Middle frontal gyrus (tissue), 1 donor: Measurements from ENCODE around the gene NFE2L2.
"Not testable (repeated sequence)": the region's sequence is repeated elsewhere in the genome, so short reads cannot be mapped to it uniquely, and the experiment has no call there.

ENCODE experiments used
- DNase-seq: peaks from one replicate; pipeline ENCODE4 v3.0.0-alpha.2; 2015; ENCODE audit warnings: low spot score; ENCODE audit errors: extremely low spot score

The NFE2L2 gene

DNA sequence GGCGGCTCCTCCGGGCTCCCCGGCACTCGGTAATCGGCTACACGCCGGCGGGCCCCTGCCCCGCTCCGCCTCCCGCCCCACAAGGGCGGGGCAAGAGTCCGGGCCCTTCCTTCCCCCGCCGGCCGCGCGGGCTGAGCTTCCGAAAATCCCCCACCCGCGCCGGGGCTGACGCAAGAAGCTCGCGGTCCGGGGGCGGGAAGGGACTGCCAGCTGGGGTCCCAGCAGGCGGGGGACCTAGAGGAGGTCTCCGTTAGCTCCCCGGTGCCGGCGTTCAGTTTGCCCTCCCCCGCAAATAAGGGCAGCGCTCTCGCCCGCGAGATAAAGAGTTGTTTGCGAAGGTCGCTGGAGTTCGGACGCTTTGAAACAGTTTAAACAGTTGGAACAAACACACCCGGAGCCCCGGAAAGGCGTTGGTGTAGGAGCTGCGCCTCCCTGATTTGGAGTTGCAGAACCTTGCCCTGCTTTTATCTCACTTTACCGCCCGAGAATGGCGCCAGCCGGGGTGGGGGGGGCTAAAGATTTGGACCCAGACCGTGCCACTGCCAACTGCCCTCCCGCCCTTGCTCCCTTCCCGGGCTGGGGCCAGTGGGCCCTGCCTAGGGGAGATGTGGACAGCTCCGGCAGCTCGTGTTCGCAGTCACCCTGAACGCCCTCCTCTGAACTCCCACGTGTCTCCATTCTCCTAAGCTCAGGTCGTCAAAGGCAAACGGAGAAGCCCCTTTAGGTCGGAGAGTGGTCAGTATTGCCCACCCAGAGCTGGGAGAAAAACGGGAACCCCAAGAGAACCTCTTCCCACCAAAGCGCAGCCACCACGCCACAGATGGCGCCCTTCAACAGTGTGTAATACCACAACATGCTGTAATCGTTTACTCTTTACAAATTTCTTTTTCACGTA lies at the start of gene NFE2L2:
NFE2L2 (minus strand) TSS at position 35 of the 895 bp plus-strand sequence. CDS start 151 bp downstream, outside the sequence.
- peak; percentile 72 for DNase-seq

DNA sequence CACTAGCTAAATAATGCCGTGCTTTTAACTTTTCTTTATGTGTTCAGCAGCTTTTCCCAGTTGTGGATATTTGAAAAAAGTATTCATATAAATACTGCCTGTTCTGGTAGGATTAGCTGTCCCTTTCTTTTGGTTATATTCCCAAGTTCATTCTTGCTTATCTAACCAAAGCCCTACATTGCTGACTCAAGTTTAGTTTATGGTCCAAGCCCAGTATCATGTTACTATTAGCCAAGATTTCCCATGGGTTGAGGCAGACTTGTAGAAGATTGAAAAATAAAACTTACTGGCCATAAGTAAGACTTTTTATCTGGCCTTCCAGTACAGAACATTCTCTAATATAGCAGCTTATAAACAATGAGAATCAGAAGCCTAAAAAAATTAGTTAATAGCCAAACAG lies 49.7 kb upstream of the NFE2L2 start:
- no peak for DNase-seq

DNA sequence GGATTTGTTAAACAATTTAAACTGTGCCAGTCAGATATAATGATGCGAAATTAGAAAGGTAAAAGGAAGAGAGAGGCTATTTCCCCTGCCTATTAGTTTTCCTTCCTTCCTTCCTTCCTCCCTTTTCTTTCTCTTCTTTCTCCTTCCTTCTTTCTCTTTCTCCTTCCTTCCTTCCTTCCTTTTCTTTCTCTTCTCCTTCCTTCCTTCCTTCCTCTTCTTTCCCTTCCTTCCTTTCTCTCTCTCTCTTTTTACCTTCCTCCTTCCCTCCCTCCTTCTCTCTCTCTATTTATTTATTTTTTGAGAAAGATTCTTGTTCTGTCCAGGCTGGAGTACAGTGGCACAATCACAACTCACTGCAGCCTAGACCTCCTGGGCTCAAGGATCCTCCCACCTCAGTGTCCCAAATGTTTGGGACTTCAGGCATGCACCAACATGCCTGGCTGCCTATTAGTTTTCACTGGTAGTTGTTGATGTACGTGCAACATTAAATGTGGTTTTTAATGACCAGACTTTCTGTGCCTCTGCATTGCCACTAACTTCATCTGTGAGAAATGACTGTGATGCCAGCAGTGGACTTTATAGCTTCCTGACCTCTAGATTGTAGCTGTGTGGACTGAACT lies 48.7 kb upstream of the NFE2L2 start:
- no peak for DNase-seq

DNA sequence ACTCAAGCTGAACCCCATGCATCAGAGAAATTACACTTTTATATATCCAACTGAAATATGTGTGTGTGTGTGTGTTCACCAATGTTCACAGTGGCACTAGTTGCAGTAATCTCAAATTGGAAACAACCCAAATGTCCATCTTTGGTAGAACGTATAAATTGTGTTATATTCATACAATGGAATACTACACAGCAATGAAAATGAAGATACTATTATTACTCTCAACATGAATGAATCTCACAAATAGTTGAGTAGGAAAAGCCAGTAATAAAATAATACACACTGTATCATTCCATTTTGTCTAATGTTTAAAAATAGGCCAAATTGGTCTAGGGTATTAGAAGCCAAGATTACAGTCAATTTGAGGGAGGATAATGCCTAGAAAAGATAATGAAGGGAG lies 48.0 kb upstream of the NFE2L2 start:
- no peak for DNase-seq

DNA sequence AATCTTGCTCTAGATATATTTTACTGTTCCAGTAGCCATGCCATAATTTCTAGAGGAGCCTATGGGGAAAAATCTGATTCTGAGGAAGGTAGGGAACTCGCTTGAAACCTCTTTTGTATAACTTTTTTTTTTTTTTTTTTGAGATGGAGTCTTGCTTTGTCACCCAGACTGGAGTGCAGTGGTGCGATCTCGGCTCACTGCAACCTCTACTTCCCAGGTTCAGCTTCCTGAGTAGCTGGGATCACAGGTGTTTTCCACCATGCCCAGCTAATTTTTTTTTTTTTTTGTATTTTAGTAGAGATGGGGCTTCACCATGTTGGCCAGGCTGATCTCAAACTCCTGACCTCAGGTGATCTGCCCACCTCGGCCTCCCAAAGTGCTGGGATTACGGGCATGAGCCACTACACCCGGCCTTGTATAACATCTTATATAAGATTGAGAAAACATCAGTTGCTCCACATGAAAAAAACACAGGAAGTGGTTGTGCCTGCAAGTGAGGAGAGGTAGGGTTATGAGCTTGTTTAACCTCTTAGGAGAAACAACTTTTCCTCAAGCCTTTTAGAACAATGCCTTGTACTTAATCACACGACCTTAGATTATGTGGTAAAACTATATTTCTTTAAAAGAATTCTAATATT lies 45.3 kb upstream of the NFE2L2 start:
- not testable (repeated sequence) for DNase-seq

DNA sequence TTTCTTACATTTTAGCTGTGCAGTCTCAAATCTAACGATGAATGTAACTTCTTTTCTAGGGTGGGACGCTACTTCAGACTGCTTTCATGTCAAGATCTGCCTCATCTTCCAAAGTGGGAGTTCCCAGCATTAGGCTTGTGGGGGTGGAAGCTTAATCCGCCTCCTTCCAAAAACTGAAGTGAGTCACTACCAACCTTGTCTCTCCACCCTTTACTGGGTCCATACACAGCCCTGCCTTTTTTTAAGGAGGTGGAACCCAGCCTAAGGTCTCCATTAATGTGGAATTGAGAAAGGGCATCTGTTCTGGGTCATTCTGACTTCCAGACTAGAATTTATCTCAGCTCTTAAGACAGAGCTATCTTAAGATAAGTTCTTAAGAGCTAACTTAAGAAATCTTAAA lies 42.0 kb upstream of the NFE2L2 start:
- no peak for DNase-seq

DNA sequence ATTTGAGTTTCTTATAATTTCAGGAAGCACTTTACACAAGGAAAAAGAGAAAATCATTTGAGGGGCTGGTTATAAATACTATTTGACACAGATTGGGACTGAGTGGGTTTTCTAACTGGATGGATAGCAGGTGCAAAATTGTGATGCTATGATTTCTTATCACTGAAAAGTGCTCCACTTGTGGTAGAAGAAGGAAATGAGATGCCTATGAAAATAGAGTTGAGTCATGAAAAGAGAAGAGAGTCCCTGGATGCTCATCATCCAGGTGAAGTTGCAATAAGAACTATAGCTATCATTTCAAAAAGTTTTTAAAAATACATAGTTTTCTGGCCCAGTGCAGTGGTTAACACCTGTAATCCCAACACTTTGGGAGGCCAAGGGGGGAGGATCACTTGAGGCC lies 39.4 kb upstream of the NFE2L2 start:
- DNase-seq = no peak

DNA sequence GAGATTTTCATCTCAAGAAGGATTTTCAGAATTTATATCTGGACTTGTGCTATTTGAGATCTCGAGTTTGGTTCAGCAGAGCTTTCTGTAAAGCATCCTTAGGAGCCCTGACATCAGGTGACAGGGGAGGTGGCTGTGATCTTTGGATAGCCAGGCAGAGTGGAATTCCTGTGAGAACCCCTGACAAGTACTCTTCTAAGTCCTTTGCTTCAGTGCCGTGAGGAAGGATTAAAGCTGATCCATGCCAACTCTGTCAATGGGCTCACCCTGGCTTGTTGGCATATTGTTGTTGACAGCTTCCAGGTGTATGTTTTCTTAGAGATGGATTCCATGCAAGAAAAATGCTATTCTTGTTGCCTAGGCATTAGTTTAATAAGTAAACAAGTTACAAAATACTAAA lies 38.0 kb upstream of the NFE2L2 start:
- no peak for DNase-seq

DNA sequence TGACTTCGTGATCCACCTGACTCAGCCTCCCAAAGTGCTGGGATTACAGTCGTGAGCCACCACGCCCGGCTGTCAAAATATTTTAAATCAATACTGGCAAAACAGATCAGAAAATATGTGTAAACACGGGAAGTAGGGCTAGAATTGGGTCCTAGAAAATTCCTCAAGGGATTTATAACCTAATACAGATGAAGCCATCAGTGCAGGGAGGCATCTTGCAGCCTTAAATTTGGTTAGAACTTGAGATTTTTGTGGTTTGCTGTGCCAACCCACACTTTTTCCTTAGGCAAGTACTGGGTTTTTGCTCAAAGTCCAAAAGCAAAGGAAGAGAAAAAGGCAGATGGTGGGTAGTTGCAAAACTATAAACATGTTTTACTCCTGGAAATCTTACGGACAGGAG lies 33.7 kb upstream of the NFE2L2 start:
- no peak for DNase-seq

DNA sequence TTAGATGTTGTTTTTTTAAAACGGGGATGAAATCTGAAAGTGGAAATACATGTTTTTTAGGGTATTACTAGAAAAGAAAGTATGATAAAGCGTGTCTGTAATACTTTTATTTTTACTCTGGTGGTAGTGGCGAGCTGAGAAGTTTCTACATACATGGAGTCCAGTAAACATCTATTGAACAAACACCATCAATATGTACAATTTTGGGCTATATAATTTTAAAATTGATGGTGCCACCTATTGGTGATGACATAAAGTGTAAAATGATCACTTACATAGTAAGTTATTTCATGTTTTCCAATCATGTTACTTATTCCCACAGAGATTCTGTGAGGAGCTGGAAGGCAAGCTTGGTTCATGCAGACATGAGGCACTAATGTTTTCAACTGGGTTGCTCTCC lies 31.5 kb upstream of the NFE2L2 start:
- DNase-seq = peak; percentile 60

DNA sequence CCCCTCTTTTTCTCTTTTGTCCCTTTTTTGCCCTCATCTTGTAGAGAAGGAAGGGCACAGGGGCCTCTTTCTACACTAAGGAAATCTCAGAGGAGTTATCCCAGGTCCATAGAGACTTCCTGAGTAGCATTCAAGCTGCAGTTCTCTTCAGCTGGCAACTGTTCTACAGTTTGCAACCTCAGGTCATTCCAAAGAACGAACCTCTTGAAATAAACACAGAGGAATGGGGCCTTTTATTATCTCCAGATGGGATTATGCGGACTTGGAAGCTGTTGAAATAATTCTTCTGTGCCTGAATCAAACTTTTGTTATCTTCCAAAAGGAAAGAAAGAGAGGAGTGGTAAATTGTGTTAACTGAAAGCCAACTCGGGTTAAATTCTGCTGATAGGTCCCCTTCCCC lies 31.0 kb upstream of the NFE2L2 start:
- no peak for DNase-seq

DNA sequence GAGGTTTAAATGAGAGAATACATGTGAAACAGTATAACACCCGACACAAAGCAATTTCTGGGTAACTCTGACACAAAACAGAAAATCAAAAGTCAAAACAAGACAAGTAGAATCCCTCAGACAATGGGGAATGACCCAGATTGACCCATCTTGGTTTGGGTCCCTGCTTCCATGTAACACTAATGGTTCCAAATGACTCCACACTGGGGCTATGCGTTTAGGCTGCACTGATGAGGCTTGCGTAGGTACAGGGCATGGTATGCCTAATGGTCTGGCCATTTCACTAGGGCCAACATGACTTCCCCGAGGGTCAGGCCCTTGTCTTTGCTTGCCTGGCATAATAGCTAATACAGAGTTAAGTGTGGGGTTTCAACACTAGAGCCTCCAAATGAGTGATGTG lies 27.2 kb upstream of the NFE2L2 start:
- DNase-seq = no peak

DNA sequence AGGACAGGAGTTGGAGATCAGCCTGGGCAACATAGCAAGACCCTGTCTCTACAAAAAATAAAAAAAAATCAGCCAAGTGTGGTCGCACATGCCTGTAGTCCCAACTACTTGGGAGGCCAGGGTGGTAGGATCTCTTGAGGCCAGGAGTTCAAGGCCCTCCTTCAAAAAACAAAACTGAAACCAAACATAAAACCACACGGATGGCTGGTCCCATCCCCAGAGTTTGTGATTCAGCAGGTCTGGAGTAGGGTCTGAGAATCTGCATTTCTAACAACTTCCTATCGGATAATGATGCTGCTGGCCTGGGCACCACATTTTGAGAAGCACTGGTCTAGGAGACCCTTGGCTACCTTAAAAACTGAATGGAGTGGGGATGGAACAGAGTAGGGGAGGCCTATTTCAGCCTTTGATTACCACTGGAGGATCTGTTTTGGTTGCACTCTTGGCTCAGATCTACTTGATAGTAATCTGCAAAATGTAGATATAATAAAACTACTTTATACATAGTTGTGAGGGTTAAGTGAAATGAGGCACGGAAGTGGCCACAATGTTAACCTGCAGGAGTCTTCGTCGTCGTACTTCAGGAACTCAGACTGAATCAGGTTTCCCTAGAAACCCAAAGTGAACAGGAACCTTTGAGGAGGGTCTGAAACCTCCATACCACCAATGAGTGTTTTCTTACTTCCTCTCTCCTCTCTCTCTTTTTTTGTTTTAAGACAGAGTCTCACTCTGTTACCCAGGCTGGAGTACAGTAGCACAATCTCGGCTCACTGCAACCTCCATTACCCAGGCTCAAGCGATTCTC lies 25.5 kb upstream of the NFE2L2 start:
- no peak for DNase-seq

DNA sequence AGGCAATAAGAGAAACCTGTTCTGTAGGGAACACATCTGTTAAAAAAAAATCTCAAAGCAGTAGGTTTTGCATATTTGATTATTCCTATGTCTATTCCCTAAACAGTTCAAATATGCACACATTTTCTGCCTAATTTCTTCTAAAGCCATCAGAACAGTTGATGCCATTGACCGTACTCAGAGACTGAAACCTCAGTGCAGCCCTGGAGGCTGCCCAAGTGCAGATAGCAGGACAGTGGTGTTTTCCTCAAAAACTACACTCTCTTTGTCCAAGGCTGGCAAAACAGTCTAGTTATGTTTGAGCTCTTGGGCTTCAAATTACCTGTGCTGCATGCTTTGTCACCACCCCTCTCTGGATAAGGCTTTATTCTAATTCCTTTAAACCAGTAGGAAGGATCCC lies 23.3 kb upstream of the NFE2L2 start:
- no peak for DNase-seq

DNA sequence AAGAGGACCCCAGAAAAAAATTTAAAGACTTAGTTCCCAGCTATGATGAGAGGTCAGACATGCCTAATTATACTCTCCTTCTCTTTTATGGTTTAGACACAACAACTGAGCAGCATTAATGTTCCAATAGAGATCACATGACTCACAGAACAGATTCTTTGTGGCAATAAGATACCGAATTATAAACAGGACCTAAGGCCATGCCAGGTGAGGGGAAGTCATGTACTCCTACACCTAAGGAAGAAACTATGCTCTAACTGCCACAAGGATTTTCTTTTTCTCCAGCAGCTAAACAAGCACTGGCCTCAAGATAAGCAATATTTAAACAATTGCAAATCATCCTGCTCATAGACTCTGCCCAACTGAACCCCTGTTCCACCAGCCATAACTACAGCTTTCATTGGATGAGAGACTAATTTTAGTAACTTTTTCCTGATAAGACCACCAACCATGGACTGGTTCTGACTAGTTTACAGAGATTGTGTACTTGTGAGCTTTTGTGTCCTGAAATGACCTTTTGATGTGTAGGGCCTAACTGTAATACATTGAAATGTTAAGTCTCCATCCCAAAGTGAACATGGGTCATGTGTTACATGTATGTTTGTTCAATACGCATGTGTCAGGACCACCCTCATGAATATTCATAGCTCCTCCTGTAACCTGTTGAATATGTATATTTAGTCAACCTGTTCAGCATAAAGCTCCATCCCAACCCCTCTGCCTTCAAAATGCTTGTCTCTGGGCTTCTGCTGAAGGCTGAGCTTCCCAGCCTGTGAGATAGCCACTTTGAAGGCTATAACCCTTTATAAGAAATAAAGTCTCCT lies 21.6 kb upstream of the NFE2L2 start:
- DNase-seq = no peak

DNA sequence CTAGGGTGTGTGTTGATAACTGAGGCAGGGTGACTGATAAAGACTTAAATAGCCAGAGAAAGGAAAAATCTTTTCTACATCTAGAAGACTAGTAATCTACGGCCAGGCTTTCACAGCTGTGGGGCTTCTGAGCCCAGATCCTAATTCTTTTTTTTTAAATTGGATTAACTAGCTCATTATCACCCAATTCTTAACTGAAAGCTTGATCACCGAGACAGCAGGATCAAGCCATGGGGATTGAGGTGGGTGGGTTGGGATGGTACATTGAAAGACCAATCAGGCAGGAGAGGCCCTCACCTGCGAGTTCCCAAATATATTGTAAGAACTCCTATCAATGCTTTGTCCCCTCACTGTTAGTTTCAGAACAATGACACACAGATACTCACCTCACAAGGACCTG lies 20.0 kb upstream of the NFE2L2 start:
- DNase-seq = no peak

DNA sequence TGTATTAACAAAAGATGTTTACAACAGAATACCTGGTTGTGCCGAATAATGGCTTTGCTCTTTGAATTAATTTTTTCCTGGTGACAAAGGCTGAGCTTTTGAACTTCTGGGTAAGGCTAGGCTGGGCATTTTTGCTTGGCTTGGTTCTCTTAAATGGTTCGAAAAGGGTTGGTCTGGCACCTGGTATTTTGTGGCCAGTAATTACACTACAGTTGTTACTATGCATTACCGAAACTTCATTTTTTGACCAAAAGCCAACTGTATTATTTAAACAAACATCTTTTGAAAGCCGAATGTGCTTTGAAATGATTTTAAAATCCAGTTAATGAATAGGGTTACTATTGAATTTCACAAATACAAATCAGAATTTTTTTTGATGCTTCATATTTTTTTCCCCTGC lies 19.4 kb upstream of the NFE2L2 start:
- no peak for DNase-seq

DNA sequence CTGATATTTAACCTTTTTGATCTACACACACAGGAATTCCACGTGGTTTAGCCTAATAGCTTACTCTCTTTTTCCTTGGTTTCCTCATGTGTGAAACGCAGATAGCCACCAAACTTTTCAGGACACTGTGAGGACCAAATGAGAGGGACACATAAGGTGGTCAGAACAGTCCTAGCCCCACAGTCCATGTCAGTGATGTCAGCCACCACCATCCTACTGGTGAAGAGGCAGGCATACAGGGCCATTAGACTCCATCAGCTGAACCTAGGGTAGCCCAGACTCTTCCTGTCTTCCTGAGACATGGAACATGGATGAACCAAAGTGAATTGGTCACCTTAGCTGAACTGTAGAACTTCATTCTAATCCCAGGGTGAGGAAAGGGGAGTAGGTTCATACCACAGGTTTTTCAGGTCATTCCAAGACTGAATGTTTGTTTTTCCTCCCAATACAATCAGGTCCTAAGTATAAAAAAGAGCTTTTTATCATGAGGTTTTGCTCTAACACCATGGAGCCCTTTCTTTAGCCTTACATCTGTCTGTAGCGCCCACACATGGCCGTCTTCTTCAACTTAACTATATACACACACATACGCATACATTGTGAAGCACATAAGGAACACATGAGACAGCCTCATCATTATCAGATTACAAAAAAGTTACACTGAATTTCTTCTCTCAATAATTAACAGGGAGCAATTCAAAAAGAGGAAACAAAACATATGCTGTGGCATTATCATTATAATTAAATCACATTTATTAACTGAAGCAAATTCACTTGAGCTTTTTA lies 18.5 kb upstream of the NFE2L2 start:
- DNase-seq = no peak

DNA sequence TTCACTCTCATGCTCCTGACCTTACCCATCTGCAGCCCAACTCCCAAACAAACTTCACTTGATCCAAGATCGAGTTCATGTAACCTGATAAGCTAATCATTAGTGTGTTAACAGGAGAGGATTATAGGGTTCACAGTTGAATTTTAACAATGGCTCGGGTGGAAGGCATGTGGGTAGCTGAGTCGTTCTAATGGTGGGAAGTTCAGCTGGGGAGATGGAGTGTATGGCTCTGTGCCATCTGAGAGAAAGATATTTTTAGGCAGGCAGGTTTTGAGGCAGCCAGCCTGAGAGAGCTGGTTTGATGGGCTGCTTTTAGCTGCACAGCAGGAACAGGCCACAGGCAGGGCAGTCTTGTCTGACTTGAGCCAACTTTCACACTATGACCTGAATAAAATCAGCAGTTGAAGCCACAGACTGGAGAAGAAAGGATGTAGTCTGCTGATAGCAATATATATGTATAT lies 17.7 kb upstream of the NFE2L2 start:
- no peak for DNase-seq
